Measurements from ENCODE around the gene RABEP1.

RABEP1 gene

DNA sequence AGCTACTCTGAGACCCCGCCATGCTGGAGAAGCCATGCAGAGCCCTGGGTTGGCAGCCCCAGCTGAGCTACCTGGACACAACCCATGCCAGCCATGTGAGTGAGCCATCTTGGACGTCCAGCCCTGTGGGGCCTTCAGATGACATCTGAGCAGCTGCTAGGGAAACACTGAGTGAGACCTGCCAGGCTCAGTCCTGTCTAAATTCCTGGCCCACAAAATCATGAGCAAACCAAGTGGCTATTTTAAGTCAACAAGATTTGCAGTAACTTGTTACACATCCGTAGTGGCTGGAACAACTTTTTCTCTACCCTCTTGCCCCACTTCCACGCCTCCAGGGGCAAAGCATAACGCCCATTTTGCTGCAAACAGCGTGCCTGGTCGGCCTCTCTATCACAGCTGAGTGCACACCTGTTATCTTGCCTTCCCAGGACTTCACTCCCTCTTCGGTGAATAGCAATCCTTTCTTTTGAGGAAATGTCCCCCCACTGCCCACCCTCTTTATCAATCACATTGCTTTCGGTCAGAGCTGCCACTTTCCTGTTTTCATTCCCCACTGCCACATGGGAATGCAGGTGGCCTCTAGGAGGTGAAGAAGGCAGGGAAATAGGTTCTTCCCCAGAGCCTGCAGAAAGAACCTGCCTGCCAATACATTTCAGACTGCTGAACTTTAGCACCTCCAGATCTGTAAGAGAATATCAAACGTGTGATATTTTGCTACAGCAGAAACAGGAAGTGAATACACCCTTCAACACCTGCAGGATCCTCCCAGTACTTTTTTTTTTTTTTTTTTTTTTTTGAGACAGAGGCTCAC is 40.0 kb upstream of the RABEP1 start:
- peaks cover 42% of the 10 kb centered on the region for H3K4me1 ChIP-seq
- no peaks in the 10 kb centered on the region for H3K9me3 ChIP-seq
- no peak overlapping the region for H3K4me3 ChIP-seq
- no peak overlapping the region for H3K9ac ChIP-seq
- peak overlapping the region; percentile 66 for H3K4me2 ChIP-seq
- no peaks in the 10 kb centered on the region for H3K27me3 ChIP-seq
- TF ChIP-seq Cebpa-rat (IDR thresholded peaks at IDR 0.05): no peak; the same call in 1 of the 2 replicates
- no peaks in the 10 kb centered on the region for H3K36me3 ChIP-seq
- H3K27ac ChIP-seq: no peak overlapping the region
- H4K20me1 ChIP-seq: no peaks in the 10 kb centered on the region

DNA sequence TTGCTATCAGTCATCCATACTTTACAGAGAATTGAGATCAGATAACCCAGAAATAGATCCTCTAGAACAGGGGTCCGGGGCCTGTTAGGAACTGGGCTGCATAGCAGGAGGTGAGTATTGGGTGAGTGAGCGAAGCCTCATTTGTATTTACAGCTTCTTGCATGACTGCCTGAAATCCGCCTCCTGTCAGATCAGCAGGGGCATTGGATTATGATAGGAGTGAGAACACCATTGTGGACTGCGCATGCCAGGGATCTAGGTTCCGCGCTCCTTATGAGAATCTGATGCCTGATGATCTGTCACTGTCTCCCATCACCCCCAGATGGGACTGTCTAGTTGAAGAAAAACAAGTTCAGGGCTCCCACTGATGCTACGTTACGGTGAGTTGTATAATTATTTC is 34.5 kb upstream of the RABEP1 start:
- H3K27me3 ChIP-seq: no peaks in the 10 kb centered on the region
- no peaks in the 10 kb centered on the region for H4K20me1 ChIP-seq
- no peaks in the 10 kb centered on the region for H3K36me3 ChIP-seq
- H3K4me3 ChIP-seq: no peak overlapping the region
- H3K9me3 ChIP-seq: no peaks in the 10 kb centered on the region
- TF ChIP-seq Cebpa-rat (IDR thresholded peaks at IDR 0.05): no peak
- no peak overlapping the region for H3K9ac ChIP-seq
- H3K4me2 ChIP-seq: no peak overlapping the region
- peaks cover 13% of the 10 kb centered on the region for H3K4me1 ChIP-seq
- no peak overlapping the region for H3K27ac ChIP-seq

DNA sequence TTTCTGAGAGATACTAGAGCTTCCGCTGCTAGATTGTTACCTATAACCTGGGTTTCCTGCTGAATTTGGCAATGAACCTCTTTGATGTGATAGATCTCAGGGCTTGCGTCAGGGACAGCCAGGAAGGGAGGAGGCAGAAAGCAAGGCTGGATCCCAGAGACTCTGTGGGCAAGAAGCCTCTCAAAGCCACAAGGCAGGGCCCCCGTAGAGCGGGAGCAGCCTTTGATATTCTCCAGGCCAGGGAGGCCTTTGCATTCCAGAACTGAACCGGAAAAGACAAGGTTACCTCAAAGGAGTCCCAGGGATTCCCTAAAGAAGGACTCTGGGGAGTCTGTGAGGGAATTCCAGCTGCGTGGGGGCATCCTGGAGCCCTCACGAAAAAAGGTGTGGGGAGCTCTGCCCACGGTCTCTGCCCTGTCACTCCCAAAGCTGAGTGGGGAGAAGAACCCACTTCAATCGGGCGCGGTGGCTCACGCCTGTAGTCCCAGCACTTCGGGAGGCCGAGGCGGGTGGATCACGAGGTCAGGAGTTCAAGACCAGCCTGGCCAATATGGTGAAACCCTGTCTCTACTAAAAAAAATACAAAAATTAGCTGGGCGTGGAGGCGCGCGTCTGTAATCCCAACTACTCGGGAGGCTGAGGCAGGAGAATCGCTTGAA is 33.1 kb upstream of the RABEP1 start:
- Histone ChIP-seq H3K9ac (no peak overlapping the region), H3K4me1 (0 out of 2 replicates have a peak, but pooled peaks cover under 1% of the 10 kb centered on the region)
- no peak for TF ChIP-seq Cebpa-rat (IDR thresholded peaks at IDR 0.05)

DNA sequence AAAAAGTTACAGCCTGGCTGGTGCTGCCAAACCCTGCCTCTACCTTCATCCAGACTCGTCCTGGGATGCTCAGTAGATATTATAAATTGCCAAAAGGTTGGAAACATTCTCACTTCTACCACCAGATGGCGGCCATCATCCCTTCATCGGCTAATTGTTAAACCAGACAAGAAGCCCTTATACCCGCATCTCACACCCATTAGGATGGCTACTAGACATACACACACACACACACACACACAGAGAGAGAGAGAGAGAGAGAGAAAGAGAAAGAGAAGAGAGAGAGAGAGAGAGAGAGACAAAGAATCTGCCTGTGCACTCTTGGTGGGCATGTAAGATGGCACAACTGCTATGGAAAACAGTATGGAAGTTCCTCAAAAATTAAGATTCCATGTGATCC is 32.5 kb upstream of the RABEP1 start:
- no peak overlapping the region for H3K4me3 ChIP-seq
- H3K9me3 ChIP-seq: no peaks in the 10 kb centered on the region
- no peak overlapping the region for H3K4me2 ChIP-seq
- no peaks in the 10 kb centered on the region for H4K20me1 ChIP-seq
- H3K4me1 ChIP-seq: peaks cover 6% of the 10 kb centered on the region
- H3K27ac ChIP-seq: no peak overlapping the region
- H3K9ac ChIP-seq: no peak overlapping the region
- TF ChIP-seq Cebpa-rat (IDR thresholded peaks at IDR 0.05): no peak
- no peaks in the 10 kb centered on the region for H3K36me3 ChIP-seq
- H3K27me3 ChIP-seq: no peaks in the 10 kb centered on the region

More for the DNA sequence above, 33.1 kb upstream of the RABEP1 start:
- H3K4me2 ChIP-seq: no peak overlapping the region
- H4K20me1 ChIP-seq: no peaks in the 10 kb centered on the region
- H3K4me3 ChIP-seq: no peak overlapping the region
- no peaks in the 10 kb centered on the region for H3K36me3 ChIP-seq
- H3K27me3 ChIP-seq: no peaks in the 10 kb centered on the region
- H3K9me3 ChIP-seq: no peaks in the 10 kb centered on the region
- no peak overlapping the region for H3K27ac ChIP-seq

DNA sequence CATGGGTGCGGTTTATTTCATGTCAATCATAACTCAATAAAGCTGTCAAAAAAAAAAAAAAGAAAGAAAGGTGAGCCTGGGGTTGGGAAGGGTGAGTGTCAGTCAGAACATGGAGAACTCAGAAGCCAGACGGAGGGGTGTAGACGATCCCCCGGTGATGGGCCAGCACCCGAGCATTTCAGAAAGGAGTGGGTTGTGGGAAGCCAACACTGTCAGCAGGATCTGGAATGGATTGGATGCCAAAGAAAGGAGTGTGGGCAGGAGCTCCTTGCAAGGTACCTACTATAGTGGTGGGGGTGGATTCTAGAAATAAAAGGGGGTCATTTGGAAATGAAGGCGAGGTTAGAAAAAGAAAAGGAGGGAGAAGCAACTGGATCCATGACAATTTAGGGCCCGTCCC is 27.7 kb upstream of the RABEP1 start:
- H3K36me3 ChIP-seq: no peaks in the 10 kb centered on the region
- TF ChIP-seq Cebpa-rat (IDR thresholded peaks at IDR 0.05): no peak
- H3K27ac ChIP-seq: peak overlapping the region; percentile 50
- no peaks in the 10 kb centered on the region for H4K20me1 ChIP-seq
- H3K9me3 ChIP-seq: no peaks in the 10 kb centered on the region
- H3K4me1 ChIP-seq: peaks cover 25% of the 10 kb centered on the region
- H3K27me3 ChIP-seq: no peaks in the 10 kb centered on the region
- H3K4me2 ChIP-seq: peak overlapping the region; percentile 95
- H3K4me3 ChIP-seq: no peak overlapping the region
- H3K9ac ChIP-seq: peak overlapping the region; percentile 36; the same call in 1 of the 2 replicates

DNA sequence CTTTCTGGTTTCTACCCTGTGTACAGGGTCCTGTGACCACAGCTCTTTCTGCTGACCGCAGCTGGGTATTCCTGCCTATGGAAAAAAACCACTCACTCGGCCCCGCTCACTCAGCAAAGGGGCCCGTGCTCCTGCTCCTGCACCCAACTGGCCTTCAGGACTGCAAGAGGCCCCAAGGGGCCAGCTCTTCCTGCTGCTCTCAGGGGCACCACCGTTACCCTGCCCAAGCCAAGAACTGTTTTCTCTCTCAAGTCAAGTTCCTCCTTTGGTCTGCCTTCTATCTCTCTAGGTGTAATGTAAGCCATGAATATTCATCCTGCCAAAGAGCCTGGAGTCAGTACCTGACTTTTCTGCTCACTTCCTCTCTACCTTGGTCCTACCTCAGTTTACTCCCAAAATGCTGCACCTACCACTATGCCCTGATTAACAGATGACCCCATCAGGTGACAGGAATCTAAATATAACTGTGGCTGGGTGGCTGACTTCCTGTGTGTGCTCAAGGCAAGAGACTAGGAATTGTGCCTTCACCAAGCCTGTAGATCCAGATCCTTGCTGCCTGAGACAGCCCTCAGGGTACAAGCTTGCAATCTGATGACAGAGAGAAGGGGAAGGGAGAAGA is 27.1 kb upstream of the RABEP1 start:
- Histone ChIP-seq H3K27ac (peak overlapping the region; percentile 50), H3K4me1 (peaks cover 25% of the 10 kb centered on the region), H3K36me3 (no peaks in the 10 kb centered on the region), H3K9ac (peak overlapping the region; percentile 36; the same call in 1 of the 2 replicates), H3K4me2 (peak overlapping the region; percentile 95), H3K4me3 (peak overlapping the region; percentile 32; the same call in 1 of the 2 replicates), H3K9me3 (no peaks in the 10 kb centered on the region), H4K20me1 (no peaks in the 10 kb centered on the region), H3K27me3 (no peaks in the 10 kb centered on the region)
- no peak for TF ChIP-seq Cebpa-rat (IDR thresholded peaks at IDR 0.05)

DNA sequence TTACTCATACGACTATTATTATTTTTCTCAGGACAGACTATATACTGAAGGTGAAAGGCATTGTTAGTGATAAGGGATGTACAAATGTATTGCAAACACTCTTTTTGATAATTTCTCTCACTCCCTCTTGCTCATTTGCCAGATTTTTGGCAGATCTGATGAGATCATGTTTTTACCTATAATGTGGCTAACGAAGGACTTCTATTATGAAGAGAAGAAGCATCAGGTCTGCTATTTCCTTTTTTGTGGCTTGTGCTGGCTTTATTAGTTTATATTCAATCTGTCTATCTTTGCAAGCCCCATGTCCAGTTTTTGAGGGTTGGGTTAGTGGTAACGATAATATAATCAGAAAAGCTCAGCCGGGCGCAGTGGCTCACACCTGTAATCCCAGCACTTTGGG is 25.0 kb upstream of the RABEP1 start:
- Histone ChIP-seq H3K36me3 (no peaks in the 10 kb centered on the region), H3K27ac (no peak overlapping the region), H3K9me3 (no peaks in the 10 kb centered on the region), H3K4me3 (no peak overlapping the region), H3K9ac (no peak overlapping the region), H3K4me1 (peaks cover 25% of the 10 kb centered on the region), H4K20me1 (no peaks in the 10 kb centered on the region), H3K27me3 (no peaks in the 10 kb centered on the region), H3K4me2 (no peak overlapping the region)
- TF ChIP-seq Cebpa-rat (IDR thresholded peaks at IDR 0.05): no peak

DNA sequence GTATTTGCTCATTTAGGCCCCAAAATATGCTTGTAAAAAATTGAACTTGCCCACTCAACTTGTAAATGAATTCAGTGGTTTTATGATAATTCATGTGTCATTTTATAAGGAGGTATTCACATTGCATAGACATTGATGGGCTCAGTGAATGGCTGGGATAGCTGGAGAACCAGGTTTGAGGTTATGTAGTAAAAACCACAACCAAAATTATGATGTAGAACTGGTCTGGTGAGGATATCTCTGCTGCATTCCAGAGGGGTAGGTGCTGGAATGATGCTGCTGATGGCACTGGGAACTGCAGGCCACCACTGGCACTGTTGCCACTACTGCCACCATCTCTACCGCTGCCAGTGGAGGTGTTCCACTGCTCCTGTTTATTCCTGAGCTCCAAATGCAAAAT is 21.5 kb upstream of the RABEP1 start:
- Histone ChIP-seq H3K9ac (no peak overlapping the region), H3K36me3 (no peaks in the 10 kb centered on the region), H4K20me1 (no peaks in the 10 kb centered on the region), H3K27ac (no peak overlapping the region), H3K9me3 (no peaks in the 10 kb centered on the region), H3K4me1 (peaks cover 18% of the 10 kb centered on the region), H3K4me3 (no peak overlapping the region), H3K4me2 (no peak overlapping the region), H3K27me3 (no peaks in the 10 kb centered on the region)
- TF ChIP-seq Cebpa-rat (IDR thresholded peaks at IDR 0.05): no peak

DNA sequence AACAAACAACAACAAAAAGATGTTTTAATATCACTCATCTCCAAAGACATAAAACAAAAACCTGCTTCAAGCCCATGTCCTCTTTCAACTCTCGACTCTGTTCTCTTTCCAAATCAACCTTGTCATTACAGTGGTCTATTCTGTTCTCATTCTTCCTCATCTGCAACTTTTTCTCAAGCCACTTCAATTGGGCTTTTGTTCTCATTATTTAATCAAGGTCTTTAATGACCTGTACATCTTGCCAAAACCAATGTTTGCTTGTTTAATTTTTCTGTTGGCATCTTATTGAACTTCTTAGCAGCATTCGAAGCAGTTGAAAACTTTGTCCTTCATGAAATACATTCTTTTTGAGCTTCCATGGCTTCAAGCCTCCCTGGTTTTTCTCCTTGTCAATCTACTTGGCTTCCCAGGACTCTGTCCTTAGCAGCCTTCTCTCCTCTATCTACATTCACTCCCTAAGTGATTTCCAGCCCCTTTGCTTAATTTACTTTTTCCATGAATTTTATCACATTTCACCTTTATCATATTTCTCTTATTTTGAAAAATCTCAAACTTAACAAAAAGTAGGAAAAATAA is 19.6 kb upstream of the RABEP1 start:
- H3K27me3 ChIP-seq: no peaks in the 10 kb centered on the region
- H3K36me3 ChIP-seq: no peaks in the 10 kb centered on the region
- no peak overlapping the region for H3K27ac ChIP-seq
- no peak overlapping the region for H3K4me2 ChIP-seq
- no peak for TF ChIP-seq Cebpa-rat (IDR thresholded peaks at IDR 0.05)
- H4K20me1 ChIP-seq: no peaks in the 10 kb centered on the region
- H3K4me1 ChIP-seq: peaks cover 15% of the 10 kb centered on the region; the same call in 1 of the 2 replicates
- no peak overlapping the region for H3K9ac ChIP-seq
- H3K9me3 ChIP-seq: 0 out of 2 replicates have a peak, but pooled peaks cover under 1% of the 10 kb centered on the region
- no peak overlapping the region for H3K4me3 ChIP-seq
